Germinal center (tissue), 1 donor: ENCODE data around the gene SIK3.
"Not testable (repeated sequence)": the region's sequence is repeated elsewhere in the genome, so short reads cannot be mapped to it uniquely, and the experiment has no call there.

Experiments
- DNase-seq: peaks from one replicate; pipeline ENCODE4 v3.0.0; 2012; ENCODE audit warnings: mixed read lengths, low spot score

The SIK3 gene

DNA sequence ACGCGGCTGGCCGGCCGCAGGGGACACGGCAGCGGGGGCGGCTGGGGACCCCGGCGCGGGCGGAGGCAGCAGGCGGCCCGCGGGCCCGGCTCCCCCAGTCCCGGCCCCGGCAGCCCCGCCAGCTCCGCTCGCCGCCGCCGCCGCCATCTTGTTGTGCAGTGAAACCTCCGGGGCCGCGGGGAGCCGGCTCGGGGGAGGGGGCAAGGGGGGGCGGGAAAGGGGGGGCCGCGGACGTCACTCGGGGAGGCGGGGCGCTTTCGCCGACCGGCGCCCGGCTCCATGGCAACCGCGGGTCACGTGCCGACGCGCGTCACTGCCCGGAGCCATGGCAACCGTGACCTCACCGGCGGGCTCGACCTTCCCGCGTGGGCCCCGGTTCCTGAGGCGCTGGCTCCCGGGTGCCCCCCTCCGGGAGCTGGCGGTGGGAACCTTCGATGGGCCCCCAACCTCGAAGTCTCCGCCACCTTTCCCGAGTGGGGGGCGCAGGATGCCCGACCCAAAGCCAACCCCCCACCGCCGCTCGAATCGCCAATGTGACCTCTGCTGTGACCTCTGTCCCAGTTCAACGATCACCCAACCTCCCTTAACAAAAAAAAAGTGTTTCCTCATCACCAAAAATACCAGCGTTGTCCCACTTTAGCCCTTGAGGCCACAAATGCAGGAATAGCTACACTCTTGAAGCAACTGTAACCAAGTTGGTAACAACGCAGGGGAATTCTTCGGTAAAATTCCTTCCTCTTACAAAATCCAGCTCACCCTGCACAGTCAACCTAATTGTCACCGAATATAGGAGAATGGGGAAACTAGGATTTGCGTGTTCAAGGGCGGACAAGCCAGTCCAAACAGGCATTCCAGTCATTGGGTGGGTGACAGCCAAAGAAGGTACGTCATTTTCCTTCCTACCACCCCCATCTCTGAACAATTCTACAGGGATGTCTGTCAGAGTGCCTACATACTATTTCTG, at the start of gene SIK3:
Gene SIK3 (minus strand): TSS at position 160 of the 964 bp plus-strand sequence. CDS start 13 bp downstream, at position 147.
- peak; percentile 99 for DNase-seq

DNA sequence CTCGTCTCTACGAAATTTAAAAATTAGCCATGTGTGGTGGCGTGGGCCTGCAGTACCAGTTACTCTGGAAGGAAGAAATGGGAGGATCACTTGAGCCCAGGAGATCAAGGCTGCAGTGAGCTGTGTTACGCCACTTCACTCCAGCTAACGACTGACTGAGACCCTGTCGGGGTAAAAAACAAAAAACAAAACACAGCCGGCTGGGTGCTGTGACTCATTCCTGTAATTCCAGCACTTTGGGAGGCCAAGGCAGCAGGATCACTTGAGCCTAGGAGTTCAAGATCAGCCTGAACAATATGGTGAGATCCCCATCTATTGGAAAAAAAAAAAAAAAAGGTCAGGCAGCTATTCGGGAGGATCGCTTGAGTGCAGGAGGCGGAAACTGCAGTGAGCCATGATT, 48.3 kb upstream of the SIK3 start:
- no peak for DNase-seq

DNA sequence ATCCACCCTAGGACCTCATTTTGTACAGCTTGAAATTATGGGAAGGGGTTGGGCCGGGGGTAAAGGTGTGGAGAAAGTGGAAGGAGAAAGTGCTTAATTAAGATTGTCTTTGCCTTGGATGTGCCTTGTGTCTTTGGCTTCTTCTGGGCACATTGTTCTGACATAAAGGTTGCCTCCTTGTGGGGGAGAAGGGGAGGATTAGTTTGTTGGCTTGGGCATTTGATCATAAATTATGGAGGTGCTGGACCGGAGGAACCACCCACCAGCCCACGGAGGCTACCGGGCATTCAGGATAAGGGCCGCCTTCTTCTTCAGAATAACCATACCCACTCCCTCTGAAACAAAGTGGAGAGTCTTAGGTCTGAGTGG, 47.1 kb upstream of the SIK3 start:
- peak; percentile 43 for DNase-seq

DNA sequence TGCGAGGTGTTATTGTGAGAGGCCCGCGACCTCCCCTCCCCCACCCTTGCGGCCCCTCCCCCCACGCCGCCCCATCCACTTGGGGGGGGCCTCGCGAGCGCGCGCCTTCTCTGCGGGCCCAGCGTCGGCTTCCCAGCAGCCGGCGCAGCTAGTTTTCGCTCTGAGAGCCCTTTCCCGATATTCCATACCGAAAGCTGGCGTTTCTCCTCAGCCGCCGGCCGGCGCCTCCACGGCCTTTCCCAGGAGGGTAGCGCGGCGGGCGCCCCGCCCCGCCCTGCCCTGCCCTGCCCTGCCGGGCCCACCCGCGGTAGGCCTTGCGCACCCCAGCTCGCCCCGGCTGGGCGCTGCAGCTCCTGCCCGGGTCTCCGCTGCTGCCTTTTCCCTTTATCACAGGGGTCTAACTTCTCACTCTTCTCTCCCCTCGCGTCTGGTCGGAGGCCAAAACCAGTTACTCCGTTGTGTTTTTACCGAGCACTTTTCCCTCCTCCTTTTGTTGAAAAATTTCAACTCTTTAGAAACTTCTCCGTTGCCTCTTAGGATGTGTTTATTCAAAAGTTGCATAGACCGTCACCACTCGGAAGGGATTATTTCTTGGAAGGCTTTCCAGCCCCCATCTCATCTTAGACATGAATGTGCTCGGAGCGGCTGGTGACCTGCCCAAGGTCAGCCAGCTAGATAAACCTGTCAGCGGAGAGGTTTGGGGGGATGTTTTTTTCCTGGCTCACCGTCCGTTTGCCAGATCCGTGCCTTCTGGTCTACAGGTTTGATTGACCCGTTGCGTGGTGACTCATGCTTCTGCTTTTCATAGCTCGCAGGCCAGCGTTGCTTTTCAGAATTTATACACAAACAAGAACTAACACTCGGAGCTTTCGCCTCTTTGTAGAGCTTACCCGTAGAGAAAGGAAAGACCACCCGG, 46.5 kb upstream of the SIK3 start:
- DNase-seq: peak; percentile 74

DNA sequence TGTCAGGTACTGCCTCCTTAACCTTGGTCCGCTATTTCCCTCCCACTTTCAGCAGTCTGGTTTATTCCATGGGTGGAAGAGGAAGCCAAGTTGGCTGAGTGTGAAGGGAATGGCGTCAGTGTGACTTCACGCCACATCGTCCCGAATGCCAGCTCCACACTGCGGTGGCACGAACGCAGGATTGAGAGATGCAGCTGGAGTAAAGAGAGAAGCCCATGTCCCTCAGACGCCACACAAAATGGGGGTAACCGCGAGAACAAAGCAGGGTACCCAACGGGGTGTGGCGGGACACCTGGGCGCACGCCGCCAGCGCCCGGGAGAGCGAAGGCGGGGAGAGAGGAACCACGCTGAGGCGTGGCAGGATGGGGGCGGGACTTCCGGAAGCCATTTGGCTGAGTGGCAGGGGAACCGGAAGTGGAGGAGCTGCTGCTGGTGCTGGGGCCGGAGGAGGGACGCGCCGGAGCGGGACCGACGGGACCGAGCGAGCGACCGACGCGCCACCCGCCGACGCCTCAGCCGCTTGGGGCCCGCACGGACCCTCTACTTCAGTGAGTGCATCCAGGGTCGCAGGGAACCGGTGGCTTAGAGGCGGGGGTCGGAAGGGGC, 45.7 kb upstream of the SIK3 start, which contains the start of gene PAFAH1B2:
Gene PAFAH1B2 (plus strand): TSS at position 417 of the 606 bp plus-strand sequence. CDS start 8,161 bp downstream, outside the sequence.
- peak; percentile 98 for DNase-seq

DNA sequence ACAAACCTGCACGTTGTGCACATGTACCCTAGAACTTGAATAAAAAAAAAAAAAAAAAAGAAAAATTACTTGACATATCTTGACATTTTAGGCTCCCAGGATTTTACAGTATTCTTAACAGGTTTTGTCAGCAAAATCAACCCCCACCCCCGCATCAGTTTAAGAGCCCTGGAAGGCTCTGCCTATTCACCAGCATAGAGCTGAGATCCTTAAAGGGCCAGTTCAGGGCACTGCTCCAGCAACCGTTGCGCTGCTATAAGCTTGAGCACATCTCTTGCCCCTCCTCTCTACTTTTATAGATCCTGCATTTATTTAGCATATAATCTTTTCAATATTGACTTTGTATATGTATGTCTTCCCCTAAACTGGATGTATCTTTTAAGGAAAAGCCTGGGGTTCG, 45.2 kb upstream of the SIK3 start:
- peak; percentile 42 for DNase-seq

DNA sequence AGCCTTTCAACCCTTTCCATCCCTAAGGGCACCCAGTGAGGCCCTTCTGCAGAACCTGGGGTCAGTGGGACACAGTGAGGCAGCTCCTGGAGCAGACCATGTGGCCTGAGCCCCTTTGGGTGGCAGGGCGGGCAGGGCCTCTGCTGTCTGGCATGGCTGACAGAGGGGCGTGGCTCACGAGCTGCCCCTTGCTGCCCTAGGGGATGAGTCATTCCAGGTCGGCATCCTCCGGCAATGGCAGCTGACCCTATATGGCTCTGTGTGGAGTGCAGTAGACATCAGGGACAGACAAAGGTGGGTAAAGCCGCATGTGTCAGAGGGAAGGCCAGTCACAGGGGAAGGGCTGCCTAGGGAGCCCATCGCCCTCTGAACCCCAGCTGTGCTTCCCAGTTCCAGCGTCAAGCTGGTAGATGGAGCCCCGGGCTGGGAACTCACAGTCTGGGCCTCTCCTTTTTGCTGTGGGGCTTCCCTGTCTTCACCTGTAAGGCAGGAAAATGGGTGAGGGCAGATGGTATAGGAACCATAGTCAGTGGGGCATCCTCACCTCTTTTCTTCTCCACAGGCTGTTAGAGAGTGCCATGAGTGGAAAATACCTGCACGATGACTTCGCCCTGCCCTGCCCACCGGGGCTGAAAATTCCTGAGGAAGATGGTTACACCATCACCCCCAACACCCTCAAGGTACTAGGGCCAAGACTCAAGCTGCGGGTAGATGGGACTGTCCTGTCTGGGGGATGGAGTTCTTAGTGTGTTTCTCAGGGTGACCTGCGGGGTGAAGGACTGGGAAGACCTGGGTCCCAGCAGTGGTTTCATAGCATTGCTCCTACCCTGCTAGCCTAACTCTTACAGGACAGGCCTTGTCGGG, 39.2 kb upstream of the SIK3 start:
- not testable (repeated sequence) for DNase-seq

DNA sequence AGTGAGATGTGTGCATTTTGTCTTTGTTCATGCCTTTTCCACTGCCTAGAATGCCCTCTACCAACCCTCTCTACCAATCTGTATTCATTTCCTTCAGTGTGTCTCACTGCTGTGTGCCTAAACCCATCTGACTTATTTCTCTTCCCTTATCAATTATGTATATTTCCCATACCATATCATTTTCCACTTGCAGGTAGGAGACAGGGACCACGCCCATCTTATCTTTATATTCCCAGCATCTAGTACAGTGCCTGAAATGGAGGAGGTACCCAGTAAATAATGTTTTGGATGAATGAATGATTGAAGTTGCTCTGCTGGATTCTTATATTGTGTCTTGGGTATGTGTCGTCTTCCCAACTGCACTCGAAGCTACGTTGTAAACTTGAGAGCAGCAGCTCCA, 36.8 kb upstream of the SIK3 start:
- DNase-seq: not testable (repeated sequence)

DNA sequence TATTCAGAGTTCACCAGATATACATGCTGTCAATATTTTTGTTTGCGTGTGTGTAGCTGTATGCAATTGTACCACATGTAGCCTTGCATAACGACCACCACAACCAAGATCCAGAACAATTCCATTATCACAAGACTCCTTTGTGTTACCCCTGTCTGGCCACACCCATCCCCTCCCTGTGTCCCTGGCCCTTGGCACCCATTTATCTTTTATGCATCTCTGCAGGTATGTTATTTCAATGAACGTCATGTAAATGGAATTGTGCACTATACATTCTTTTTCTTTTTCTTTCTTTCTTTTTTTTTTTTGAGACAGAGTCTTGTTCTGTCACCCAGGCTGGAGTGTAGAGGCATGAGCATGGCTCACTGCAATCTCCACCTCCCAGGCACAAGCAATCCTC, 36.2 kb upstream of the SIK3 start:
- no peak for DNase-seq

DNA sequence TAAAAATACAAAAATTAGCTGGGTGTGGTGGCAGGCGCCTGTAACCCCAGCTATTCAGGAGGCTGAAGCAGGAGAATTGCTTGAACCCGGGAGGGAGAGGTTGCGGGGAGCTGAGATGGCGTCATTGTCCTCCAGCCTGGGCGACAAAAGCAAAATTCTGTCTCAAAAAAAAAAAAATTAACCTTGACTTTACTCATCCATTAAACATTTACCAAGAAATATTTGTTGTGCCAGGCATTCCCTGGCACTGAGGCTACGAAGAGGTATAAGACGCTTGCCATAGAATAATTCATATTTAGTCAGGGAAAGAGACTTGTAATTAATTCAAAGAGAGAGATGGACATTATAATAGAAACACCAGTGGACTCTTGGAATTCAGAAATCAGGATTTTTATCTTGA, 32.7 kb upstream of the SIK3 start:
- DNase-seq: no peak

DNA sequence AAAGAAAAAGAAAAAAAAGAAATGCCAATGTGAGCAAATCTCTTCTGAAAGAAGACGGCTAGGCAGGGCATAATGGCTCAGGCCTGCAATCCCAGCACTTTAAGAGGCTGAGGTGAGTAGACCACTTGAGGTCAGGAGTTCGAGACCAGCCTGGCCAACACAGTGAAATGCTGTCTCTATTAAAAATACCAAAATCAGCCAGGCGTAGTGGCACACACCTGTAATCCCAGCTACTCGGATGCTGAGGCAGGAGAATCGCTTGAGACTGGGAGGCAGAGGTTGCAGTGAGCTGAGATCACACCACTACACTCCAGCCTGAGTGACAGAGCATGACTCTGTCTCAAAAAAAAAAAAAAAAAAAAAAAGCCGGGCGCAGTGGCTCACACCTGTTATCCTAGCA, 32.2 kb upstream of the SIK3 start:
- DNase-seq: not testable (repeated sequence)

DNA sequence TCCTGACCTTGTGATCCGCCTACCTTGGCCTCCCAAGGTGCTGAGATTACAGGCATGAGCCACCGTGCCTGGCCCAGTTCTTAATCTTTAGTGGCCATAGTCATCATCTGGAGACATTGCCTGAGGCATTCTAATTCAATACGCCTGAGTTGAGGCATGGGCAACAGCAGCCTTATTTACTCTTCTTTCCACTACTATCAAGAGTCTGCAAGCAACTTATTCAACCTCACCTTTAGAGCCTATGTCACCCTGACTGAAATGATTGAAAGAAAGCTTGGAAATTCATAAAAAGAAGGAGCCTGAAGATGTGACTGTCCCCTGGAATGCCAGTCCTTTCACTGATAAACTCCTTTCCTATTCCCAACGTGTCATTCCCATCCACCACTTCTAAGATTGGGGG, 30.1 kb upstream of the SIK3 start:
- DNase-seq: no peak

DNA sequence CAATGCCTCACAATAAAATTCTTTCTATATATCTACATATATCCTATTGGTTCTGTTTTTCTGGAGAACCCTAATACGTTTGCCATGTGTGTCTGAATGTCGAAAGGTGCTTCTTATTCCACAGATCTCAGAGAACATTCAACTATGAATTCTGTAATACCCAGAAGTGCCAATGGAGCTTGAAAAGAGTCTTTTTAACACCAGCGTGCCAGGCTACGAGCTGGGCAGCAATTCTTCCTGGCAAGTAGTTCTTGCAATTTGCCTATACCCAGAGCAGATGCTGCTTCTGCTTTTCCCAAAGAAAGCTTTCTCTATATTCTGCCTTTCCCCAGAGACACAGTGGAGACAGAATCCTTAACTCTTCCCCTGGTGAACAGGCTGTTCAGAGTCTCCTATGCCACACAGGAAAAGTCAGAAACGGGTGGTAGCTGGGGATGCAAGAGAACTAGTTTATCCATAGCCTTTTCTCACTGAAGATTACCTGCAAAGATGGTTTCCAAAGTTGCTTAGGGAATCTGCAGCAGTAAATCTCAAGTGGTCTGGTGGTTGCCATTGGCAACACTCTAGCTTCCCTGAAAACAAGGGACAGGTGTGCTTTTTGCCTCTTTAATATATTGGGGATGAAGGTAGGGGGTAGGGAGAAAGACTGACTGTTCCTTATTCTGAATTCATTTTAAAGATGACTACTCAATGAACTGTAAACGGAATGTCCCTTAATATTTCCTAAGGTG, 29.1 kb upstream of the SIK3 start:
- no peak for DNase-seq

DNA sequence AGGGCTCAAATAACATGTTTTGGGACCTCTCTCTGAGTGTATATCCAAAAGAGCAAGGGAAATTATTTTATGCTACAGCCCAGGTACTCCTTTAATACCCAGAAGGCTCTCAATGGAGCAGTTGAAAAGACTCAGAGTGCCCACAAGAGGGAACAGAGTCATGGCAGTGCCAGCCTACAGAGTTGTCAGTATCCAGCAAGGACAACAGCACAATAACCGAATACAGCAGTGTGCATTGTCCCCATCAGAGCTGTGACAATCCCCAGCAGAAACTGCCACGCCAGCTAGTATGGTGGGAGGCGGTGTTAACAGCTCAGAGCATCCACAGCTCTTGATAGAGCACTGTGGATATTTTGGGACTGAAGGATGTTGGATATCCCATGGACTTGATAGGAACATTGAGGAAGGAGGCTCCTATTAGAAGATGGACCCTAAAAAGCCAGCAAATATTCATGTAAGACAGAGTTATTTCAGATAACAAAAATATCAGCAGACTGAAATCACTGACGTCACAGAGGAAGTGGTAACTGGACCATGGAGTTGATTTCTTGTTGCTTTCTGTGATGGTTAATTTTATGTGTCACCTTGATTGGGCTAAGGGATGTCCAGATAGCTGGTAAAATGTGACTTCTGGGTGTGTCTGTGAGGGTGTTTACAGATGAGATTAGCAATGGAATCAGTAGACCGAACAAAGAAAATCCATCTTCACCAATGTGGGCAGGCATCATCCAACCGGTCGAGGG, 28.2 kb upstream of the SIK3 start:
- DNase-seq: no peak

DNA sequence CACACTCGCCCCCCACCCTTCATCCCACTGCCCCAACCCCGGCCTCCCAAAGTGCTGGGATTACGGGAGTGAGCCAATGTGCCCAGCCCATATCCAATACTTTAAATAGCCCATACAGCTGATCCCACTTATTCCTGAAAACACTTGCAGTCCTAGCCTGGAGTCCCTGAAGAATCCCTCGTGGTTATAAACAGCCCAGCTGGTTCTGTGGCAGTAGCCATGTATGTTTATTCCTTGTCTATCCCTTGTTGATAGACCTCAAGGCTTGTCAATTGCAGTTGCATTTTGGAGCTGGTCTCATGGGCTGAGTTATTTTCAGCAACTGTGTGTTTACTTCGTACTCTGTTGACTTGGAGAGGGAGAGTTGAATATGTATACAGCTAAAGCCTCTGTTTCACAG, 24.3 kb upstream of the SIK3 start:
- no peak for DNase-seq

DNA sequence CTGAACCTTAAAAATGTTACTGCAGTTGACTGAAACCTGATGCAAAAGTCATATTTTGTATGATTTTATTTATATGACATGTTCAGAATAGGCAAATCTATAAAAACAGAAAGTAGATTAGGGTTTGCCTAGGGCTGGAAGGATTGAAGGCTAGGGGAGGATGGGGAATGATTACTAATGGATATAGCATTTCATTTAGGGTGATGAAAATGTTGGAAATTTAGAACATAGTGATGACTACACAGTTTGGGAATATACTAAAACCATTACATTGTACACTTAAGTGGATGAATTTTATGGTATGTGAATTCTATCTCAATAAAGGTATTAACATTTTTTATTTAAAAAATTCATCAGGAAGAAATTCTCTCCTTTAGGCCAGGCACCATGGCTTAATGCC, 22.9 kb upstream of the SIK3 start:
- no peak for DNase-seq

DNA sequence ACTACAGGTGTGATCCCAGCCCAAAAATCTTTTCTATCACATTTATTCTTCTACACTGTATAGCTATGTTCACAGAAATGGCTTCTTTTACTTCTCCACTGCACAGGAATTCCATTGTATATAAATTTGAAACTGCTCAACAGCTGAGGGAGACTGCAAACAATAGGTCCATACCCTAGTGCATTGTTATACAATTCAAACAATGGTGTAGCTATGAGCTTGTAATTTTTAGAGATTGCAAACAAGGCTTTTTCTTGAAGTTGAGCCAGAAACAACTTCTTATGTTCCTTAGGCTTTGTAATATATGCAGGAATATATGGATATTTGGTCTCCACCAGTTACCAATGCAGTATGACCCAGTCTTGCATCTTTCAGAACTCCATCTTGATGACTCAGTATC, 19.5 kb upstream of the SIK3 start:
- no peak for DNase-seq

DNA sequence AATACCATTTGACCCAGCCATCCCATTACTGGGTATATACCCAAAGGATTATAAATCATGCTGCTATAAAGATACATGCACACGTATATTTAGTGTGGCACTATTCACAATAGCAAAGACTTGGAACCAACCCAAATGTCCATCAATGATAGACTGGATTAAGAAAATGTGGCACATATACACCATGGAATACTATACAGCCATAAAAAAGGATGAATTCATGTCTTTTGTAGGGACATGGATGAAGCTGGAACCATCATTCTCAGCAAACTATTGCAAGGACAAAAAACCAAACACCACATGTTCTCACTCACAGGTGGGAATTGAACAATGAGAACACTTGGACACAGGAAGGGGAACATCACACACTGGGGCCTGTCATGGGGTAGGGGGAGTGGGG, 14.7 kb upstream of the SIK3 start:
- not testable (repeated sequence) for DNase-seq

DNA sequence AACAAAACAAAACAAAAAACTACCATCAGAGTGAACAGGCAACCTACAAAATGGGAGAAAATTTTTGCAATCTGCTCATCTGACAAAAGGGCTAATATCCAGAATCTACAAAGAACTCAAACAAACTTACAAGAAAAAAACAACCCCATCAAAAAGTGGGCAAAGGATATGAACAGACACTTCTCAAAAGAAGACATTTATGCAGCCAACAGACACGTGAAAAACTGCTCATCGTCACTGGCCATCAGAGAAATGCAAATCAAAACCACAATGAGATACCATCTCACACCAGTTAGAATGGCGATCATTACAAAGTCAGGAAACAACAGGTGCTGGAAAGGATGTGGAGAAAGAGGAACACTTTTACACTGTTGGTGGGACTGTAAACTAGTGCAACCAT, 14.3 kb upstream of the SIK3 start:
- DNase-seq: not testable (repeated sequence)
